Measurements from ENCODE around the gene TMEM107. TPM values are rescaled to one million over a fixed set of nuclear protein-coding genes. Genes with fewer than 3 reads are reported as not detected.

TMEM107 gene
- total and polyA plus RNA-seq, 5 donors: 7.1 to 11.4 (median 8.2) TPM

GRCh38 chr17:8125947-8126490 is 50.2 kb downstream of the TMEM107 start:
- Histone ChIP-seq H3K4me1 (ENCODE audit: control insufficient read depth, insufficient read depth, low read length) (peaks cover 5% of the 10 kb centered on the region), H3K9me3 (ENCODE audit: control insufficient read depth, low read length) (no peaks in the 10 kb centered on the region), H3K4me3 (ENCODE audit: low read length) (peak overlapping the region; percentile 94), H3K27me3 (ENCODE audit: control insufficient read depth, insufficient read depth) (no peaks in the 10 kb centered on the region), H3K27ac (ENCODE audit: low read length) (peak overlapping the region; percentile 32)
- ATAC-seq (peak in 1 of 2 donors; percentile 2), DNase-seq (peak in 1 of 3 donors; percentile 77)
- WGBS: under 1% methylated on average over 35 of the region's 35 CpGs
- intact Hi-C loops (cut with DNase I): loop anchor here (2.0 to 10.0 kb wide), 4 partner anchors 49 to 99 kb away; partner anchors contain the start of gene TMEM107 (in 1 of the 4)

- intact Hi-C loops (cut with DNase I): loop anchor here (2.0 to 10.0 kb wide), 4 partner anchors 49 to 99 kb away; partner anchors contain the start of gene TMEM107 (in 1 of the 4)
- Histone ChIP-seq H3K4me3 (ENCODE audit: low read length) (peak overlapping the region; percentile 94), H3K27me3 (ENCODE audit: control insufficient read depth, insufficient read depth) (no peaks in the 10 kb centered on the region), H3K4me1 (ENCODE audit: control insufficient read depth, insufficient read depth, low read length) (peaks cover 5% of the 10 kb centered on the region), H3K27ac (ENCODE audit: low read length) (no peak overlapping the region), H3K9me3 (ENCODE audit: control insufficient read depth, low read length) (no peaks in the 10 kb centered on the region)
- peak; percentile 66 to 88 (median 87) for DNase-seq
- WGBS: 1% methylated on average over 40 of the region's 40 CpGs
- ATAC-seq: peak; percentile 49 to 54
Observed at GRCh38 chr17:8125154-8125946, 50.8 kb downstream of the TMEM107 start.

GRCh38 chr17:8124350-8125153 is 51.6 kb downstream of the TMEM107 start:
- H3K9me3 ChIP-seq (ENCODE audit: control insufficient read depth, low read length): no peaks in the 10 kb centered on the region
- DNase-seq: peak in 2 of 3 donors; percentile 55 to 64
- peak overlapping the region; percentile 7 for H3K4me3 ChIP-seq (ENCODE audit: low read length)
- intact Hi-C loops (cut with DNase I): loop anchor here (2.0 to 10.0 kb wide), 4 partner anchors 50 to 100 kb away; partner anchors contain the start of gene TMEM107 (in 1 of the 4)
- no peak for ATAC-seq
- WGBS: 4% methylated on average over 24 of the region's 24 CpGs
- no peaks in the 10 kb centered on the region for H3K27me3 ChIP-seq (ENCODE audit: control insufficient read depth, insufficient read depth)
- H3K4me1 ChIP-seq (ENCODE audit: control insufficient read depth, insufficient read depth, low read length): peaks cover 5% of the 10 kb centered on the region
- no peak overlapping the region for H3K27ac ChIP-seq (ENCODE audit: low read length)

- 1% methylated on average over 29 of the region's 29 CpGs for WGBS
- Histone ChIP-seq H3K27me3 (ENCODE audit: control insufficient read depth, insufficient read depth) (no peaks in the 10 kb centered on the region), H3K4me1 (ENCODE audit: control insufficient read depth, insufficient read depth, low read length) (peaks cover 5% of the 10 kb centered on the region), H3K9me3 (ENCODE audit: control insufficient read depth, low read length) (no peaks in the 10 kb centered on the region), H3K4me3 (ENCODE audit: low read length) (peak within 1 kb of the TSS; percentile 57), H3K27ac (ENCODE audit: low read length) (no peak within 1 kb of the TSS)
- ATAC-seq (no peak), DNase-seq (peak in 1 of 3 donors; percentile 62)
- intact Hi-C loops (cut with DNase I): loop anchor here (2.0 to 10.0 kb wide), 4 partner anchors 51 to 101 kb away; partner anchors contain the start of gene TMEM107 (in 1 of the 4)
Observed at GRCh38 chr17:8123695-8124349, 52.4 kb downstream of the TMEM107 start, which contains the start of gene HES7. Gene HES7 (minus strand): TSS chr17:8124106. CDS start chr17:8124084, 22 bp downstream.

GRCh38 chr17:8122924-8123694 is 53.1 kb downstream of the TMEM107 start:
- DNase-seq (peak in 2 of 3 donors; percentile 66 to 77), ATAC-seq (no peak)
- Histone ChIP-seq H3K9me3 (ENCODE audit: control insufficient read depth, low read length) (no peaks in the 10 kb centered on the region), H3K27ac (ENCODE audit: low read length) (no peak overlapping the region), H3K4me1 (ENCODE audit: control insufficient read depth, insufficient read depth, low read length) (peaks cover 5% of the 10 kb centered on the region), H3K4me3 (ENCODE audit: low read length) (peak overlapping the region; percentile 57), H3K27me3 (ENCODE audit: control insufficient read depth, insufficient read depth) (no peaks in the 10 kb centered on the region)
- intact Hi-C loops (cut with DNase I): loop anchor here (10.0 kb wide), 3 partner anchors 52 to 102 kb away; partner anchors contain the start of gene TMEM107 (in 1 of the 4)
- WGBS: under 1% methylated on average over 55 of the region's 55 CpGs

Small RNA genes within 50 kb of the gene (microRNA-seq; reads per million reads assigned to microRNA genes)
- gene MIR4521 (15.5 to 81.2 reads per million in 2 donors), gene MIR6883 (1.1 to 2.5 reads per million in 2 donors)

Other genes with a start within 250 kb of the TMEM107 start
- 1 to 10 TPM in 1 of 4 donors, under 1 TPM in 3; 0.60 to 1.2 (median 0.70) TPM for gene KCNAB3, start 246.5 kb downstream of the TMEM107 start, total RNA-seq
- 0.50 TPM for gene KCNAB3, start 246.5 kb downstream of the TMEM107 start, polyA plus RNA-seq
- 100 to 1,000 TPM in 3 of 4 donors, 10 to 100 TPM in 1; 73.4 to 109 (median 104) TPM for gene TRAPPC1, start 244.4 kb downstream of the TMEM107 start, total RNA-seq
- gene TRAPPC1, start 244.4 kb downstream of the TMEM107 start, polyA plus RNA-seq: 135 TPM
- 10 to 100 TPM in 3 of 4 donors, 1 to 10 TPM in 1; 9.6 to 14.6 (median 10.4) TPM for gene CNTROB, start 244.2 kb downstream of the TMEM107 start, total RNA-seq
- gene CNTROB, start 244.2 kb downstream of the TMEM107 start, polyA plus RNA-seq: 9.6 TPM
- gene GUCY2D, start 173.8 kb downstream of the TMEM107 start, total RNA-seq: under 1 TPM in 3 of 4 donors, not detected in 1; 0.23 to 0.85 (median 0.31) TPM
- gene GUCY2D, start 173.8 kb downstream of the TMEM107 start, polyA plus RNA-seq: 0.09 TPM
- under 1 TPM; 0.25 to 0.68 (median 0.46) TPM for gene ALOX15B, start 137.3 kb downstream of the TMEM107 start, total RNA-seq
- gene ALOX15B, start 137.3 kb downstream of the TMEM107 start, polyA plus RNA-seq: 0.54 TPM
- under 1 TPM in 1 of 4 donors, not detected in 3; 0.71 TPM for gene ALOX12B, start 88.7 kb downstream of the TMEM107 start, total RNA-seq
- gene ALOX12B, start 88.7 kb downstream of the TMEM107 start, polyA plus RNA-seq: not detected
- gene ALOXE3, start 57.9 kb downstream of the TMEM107 start, total RNA-seq: not detected
- gene ALOXE3, start 57.9 kb downstream of the TMEM107 start, polyA plus RNA-seq: not detected
- under 1 TPM; 0.62 to 0.76 (median 0.73) TPM for gene HES7, start 52.3 kb downstream of the TMEM107 start, total RNA-seq
- 0.25 TPM for gene HES7, start 52.3 kb downstream of the TMEM107 start, polyA plus RNA-seq
- 100 to 1,000 TPM in 3 of 4 donors, 10 to 100 TPM in 1; 96.2 to 150 (median 124) TPM for gene PER1, start 24.0 kb downstream of the TMEM107 start, total RNA-seq
- gene PER1, start 24.0 kb downstream of the TMEM107 start, polyA plus RNA-seq: 110 TPM
- gene VAMP2, start 13.4 kb downstream of the TMEM107 start, total RNA-seq: 10 to 100 TPM; 68.7 to 74.9 (median 71.8) TPM
- gene VAMP2, start 13.4 kb downstream of the TMEM107 start, polyA plus RNA-seq: 50.2 TPM
- gene BORCS6, start 13.8 kb upstream of the TMEM107 start, total RNA-seq: 1 to 10 TPM; 7.0 to 9.9 (median 9.6) TPM
- gene BORCS6, start 13.8 kb upstream of the TMEM107 start, polyA plus RNA-seq: 7.3 TPM
- gene AURKB, start 34.2 kb upstream of the TMEM107 start, total RNA-seq: 1 to 10 TPM in 2 of 4 donors, not detected in 2; 1.1 to 1.3 TPM
- 0.45 TPM for gene AURKB, start 34.2 kb upstream of the TMEM107 start, polyA plus RNA-seq
- gene CTC1, start 71.7 kb upstream of the TMEM107 start, total RNA-seq: 10 to 100 TPM; 12.8 to 21.1 (median 17.2) TPM
- 12.4 TPM for gene CTC1, start 71.7 kb upstream of the TMEM107 start, polyA plus RNA-seq
- 10 to 100 TPM; 12.4 to 19.7 (median 15.7) TPM for gene PFAS, start 72.9 kb upstream of the TMEM107 start, total RNA-seq
- gene PFAS, start 72.9 kb upstream of the TMEM107 start, polyA plus RNA-seq: 7.5 TPM
- 10 to 100 TPM; 27.2 to 33.0 (median 30.0) TPM for gene RANGRF, start 112.3 kb upstream of the TMEM107 start, total RNA-seq
- 45.5 TPM for gene RANGRF, start 112.3 kb upstream of the TMEM107 start, polyA plus RNA-seq
- gene SLC25A35, start 119.0 kb upstream of the TMEM107 start, total RNA-seq: 1 to 10 TPM; 2.0 to 4.7 (median 3.0) TPM
- gene SLC25A35, start 119.0 kb upstream of the TMEM107 start, polyA plus RNA-seq: 5.2 TPM
- gene ARHGEF15, start 133.9 kb upstream of the TMEM107 start, total RNA-seq: 10 to 100 TPM; 10.1 to 18.2 (median 13.4) TPM
- gene ARHGEF15, start 133.9 kb upstream of the TMEM107 start, polyA plus RNA-seq: 13.1 TPM
- gene ODF4, start 163.5 kb upstream of the TMEM107 start, total RNA-seq: not detected
- not detected for gene ODF4, start 163.5 kb upstream of the TMEM107 start, polyA plus RNA-seq
- 1,000 to 10,000 TPM in 3 of 4 donors, 100 to 1,000 TPM in 1; 912 to 1,167 (median 1,065) TPM for gene RPL26, start 206.8 kb upstream of the TMEM107 start, total RNA-seq
- 2,058 TPM for gene RPL26, start 206.8 kb upstream of the TMEM107 start, polyA plus RNA-seq
- not detected for gene RNF222, start 221.4 kb upstream of the TMEM107 start, total RNA-seq
- gene RNF222, start 221.4 kb upstream of the TMEM107 start, polyA plus RNA-seq: not detected